GM18520 (cell line): ENCODE data around the gene NYNRIN.
"Not testable (repeated sequence)": the region's sequence is repeated elsewhere in the genome, so short reads cannot be mapped to it uniquely, and the experiment has no call there.

Experiments used
- ATAC-seq: cut with Tn5 transposase; IDR thresholded peaks from one replicate; pipeline ENCODE4 v1.9.1; 2021; ENCODE audit not compliant: unreplicated experiment

The NYNRIN gene

DNA sequence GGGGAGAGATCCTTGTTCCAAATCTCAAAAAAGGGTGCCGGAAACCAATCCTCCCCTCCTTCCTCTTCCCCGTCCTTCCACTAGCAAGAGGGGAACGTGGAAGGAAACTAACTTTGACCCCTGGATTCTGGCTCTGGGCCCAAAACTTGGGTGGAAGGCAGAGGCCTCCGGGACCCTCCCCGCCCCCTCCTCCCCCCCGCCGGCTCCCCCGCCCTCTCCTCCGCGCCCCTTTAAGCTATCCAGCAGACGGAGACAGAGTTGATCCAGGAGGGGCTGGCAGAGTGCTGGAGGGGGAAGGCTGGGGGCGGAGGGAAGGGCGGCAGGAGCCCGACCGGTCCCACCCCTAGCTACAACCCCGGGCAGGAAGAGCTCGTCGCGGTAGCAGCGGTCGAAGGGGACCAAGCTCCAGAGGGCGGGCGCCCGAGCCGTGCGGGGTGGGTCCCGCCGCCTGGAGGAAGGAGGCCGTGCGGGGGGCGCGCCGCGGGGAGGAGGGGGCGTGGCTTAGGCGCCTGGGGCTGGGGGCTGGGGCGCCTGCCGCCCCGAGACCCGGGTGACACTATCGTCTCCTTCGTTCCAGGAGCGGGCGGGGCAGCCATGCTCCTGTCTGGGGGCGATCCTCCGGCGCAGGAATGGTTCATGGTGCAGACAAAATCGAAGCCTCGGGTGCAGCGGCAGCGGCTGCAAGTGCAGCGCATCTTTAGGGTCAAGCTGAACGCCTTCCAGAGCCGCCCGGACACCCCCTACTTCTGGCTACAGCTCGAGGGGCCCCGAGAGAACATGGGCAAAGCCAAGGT is at the start of gene NYNRIN:
TSS of gene NYNRIN (plus strand) at position 351 of the 794 bp plus-strand sequence. CDS start at position 595, 244 bp downstream.
- no peak for ATAC-seq

DNA sequence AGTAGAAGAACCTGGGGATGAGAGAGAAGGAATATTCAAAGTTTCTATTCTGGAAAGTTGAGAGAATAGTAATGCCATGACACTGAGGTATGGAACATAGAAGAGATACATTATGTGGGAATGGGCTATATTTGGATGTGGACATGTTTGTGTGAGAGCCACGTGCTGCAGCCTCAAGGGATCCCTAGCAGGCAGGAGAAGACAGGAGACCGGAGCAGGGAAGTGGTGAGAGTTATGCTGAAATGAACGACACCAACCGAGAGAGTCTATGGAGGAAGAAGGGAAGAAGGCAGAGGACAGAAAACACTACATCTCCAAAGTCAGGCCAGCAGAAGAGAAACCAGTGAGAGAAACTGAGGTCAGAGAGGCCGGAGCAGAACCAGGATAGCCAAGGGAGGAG is 49.1 kb upstream of the NYNRIN start:
- no peak for ATAC-seq

GRCh38 chr14:24351517-24351916 is 47.3 kb upstream of the NYNRIN start:
- ATAC-seq = no peak

GRCh38 chr14:24353559-24354481 is 45.0 kb upstream of the NYNRIN start:
- ATAC-seq = no peak

GRCh38 chr14:24354482-24354825 is 44.3 kb upstream of the NYNRIN start:
- ATAC-seq = not testable (repeated sequence)

- ATAC-seq = no peak
Observed at GRCh38 chr14:24355009-24355408, 43.8 kb upstream of the NYNRIN start.

GRCh38 chr14:24356208-24356607 is 42.6 kb upstream of the NYNRIN start:
- no peak for ATAC-seq

DNA sequence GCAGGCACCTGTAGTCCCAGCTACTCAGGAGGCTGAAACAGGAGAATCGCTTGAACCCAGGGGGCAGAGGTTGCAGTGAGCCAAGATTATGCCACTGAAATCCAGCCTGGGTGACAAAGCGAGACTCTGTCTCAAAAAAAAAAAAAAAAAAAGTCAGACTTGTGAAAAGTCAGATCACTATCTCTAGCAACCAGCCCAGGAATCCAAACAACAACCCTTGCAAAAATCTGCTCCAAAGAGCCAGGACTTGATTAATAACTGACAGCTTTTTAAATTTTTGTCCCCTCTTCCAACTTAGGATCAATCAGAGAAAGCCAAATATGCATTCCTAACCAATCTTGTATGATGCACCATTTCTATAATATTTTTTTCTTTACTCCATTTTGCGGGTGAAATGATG is 38.5 kb upstream of the NYNRIN start:
- no peak for ATAC-seq

DNA sequence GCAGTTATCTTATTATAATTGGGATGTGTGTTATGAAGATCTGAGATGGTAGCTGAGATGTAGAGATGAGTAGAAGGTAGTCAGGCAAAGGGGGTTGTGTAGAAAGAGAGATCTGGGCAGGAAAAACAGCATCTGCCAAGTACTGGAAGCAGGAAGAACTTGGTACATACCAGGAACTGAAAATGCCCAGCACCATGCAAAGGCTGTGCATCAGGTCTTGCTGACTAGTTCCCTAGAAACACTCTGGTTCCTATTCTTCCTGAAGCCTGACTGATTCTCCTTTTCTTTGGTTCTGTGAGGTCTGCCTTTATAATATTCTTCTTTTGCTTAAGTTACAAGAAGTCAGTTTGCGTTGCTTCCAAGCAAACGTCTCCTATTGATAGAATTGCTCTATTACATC is 37.5 kb upstream of the NYNRIN start:
- no peak for ATAC-seq

DNA sequence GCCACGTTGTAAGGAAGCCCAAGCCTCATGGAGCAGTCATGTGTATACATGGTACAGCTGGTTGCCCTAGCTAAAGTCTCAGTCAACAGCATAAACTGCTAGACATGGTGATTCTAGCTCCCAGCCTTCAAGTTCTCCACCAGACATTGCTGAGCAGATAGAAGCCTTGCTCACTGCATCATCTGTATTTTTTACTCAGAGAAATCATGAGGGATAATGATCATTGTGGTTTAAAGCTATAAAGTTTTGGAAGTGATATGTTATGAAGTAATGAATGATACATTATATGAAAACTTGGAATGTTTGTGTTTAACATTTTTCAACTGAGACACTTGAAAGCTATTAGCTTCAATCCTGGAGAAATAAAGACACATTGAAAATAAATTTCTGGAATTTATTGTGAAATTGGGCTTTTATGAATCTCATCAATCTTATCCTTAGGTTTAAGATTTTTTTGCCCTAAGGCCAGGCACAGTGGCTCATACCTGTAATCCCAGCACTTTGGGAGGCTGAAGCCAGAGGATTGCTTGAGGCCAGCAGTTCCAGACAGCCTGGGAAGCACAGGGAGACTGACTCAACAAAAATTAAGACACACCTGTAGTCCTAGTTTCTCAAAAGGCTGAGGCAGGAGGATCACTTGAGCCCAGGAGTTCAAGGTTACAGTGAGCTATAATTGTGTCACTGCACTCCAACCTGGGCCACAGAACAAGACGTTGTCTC is 36.4 kb upstream of the NYNRIN start:
- no peak for ATAC-seq

GRCh38 chr14:24363401-24363800 is 35.4 kb upstream of the NYNRIN start:
- ATAC-seq = no peak

GRCh38 chr14:24364841-24365240 is 34.0 kb upstream of the NYNRIN start:
- no peak for ATAC-seq

DNA sequence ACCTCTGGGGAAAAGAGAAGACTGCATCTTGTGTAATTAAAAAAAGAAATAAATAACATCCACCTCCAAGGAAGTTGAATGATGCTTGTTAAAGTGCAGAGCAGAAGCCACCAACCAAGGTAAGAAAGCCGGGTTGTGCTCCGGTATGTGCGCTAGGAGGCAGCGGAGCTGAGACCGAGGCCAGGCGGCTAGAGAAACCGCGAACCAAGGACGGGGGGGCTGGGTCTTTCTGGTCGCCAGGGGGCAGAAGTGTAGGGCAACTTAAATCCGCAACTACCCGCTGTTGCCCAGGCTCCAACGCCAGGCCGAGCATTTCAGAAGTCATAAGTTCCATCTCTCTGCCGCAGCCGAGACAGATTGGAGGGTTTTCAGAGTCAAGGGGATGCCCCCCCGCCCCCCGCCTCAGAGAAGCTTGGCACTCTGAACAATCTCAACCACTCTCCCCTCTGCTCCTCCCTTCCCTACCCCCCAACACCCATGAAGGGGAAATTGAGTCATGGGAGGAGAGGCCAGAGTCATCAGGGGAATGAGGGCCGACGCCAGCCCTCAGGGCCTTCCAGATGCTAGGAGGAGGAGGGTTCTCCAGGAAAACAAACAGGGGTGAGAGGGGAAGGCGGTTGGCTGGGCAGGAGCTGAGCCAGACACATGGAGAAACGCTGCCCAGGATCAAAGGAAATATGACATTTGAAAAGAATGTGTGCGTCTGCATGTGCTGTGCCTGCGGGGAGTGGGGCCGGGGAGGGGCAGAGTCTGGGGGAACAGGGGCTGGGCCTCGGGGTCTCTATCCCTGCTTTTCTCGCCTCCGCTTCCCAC is 33.0 kb upstream of the NYNRIN start:
- no peak for ATAC-seq

DNA sequence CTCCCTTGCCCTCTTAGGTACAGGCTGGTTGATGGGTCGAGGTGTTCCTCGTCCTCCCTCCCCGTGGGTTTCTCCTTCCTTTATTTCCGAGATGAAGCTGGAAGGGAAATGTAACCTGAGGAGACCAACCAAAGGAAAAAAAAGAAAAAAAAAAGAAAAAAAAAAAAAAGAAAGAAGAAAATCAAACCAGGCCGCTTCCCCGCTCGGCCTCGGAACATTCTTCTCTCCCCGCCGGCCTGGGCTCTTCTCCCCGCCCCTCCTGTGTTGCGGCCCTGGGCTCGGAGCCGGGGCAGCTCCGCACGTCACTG is 32.4 kb upstream of the NYNRIN start:
- ATAC-seq = peak; percentile 54

GRCh38 chr14:24366721-24367513 is 31.9 kb upstream of the NYNRIN start:
- ATAC-seq = peak; percentile 14

- no peak for ATAC-seq
Observed at GRCh38 chr14:24367514-24368211, 31.1 kb upstream of the NYNRIN start, which contains the start of gene NFATC4. NFATC4 (plus strand) TSS chr14:24368184; CDS start chr14:24368341, 157 bp downstream.

- ATAC-seq = no peak
Observed at GRCh38 chr14:24368212-24368561, 30.6 kb upstream of the NYNRIN start.

DNA sequence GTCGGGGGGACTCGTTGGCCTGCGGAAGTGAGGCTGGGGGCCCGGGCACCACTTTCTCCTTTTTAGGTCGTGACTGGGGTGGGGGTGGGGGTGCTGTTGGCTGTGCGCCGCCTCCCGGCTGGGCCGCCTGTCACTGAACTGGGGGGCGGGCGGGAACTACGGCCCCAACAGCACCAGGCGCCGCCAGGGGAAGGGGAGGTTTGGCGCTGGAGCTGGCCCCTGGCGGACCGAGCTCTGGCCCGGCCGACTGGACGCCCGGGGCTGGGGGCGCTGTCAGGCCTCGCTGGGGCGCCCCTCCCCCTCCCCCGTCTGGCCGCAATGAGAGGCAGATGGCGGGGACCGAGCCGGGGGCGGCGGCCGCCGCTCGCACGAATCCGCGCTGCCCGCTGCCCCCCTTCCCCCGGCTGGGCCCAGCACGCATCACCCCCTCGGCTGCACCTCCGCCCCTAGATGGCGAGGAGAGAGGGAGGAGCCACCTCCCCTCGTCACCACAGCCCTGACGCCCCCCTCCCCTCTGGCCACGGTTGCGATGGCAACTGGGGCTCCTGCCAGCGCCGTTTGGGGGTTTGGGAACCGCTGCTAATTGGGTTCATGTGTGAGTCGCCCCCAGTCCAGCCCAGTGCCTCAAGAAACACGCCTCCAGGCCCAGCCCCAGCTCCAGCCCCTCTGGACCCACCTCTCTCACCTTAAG is 30.1 kb upstream of the NYNRIN start:
- no peak for ATAC-seq

DNA sequence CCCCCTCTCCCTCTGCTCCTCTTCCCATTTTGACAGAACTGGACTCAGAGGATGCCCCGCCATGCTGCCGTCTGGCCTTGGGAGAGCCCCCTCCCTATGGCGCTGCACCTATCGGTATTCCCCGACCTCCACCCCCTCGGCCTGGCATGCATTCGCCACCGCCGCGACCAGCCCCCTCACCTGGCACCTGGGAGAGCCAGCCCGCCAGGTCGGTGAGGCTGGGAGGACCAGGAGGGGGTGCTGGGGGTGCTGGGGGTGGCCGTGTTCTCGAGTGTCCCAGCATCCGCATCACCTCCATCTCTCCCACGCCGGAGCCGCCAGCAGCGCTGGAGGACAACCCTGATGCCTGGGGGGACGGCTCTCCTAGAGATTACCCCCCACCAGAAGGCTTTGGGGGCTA is 29.3 kb upstream of the NYNRIN start:
- ATAC-seq = no peak
